ENCODE data around the gene EIF2A. TPM values are rescaled to one million over a fixed set of nuclear protein-coding genes. Genes with fewer than 3 reads are reported as not detected.

EIF2A gene
- total RNA-seq, 2 donors from 2014 or later = 71.9 to 141 TPM

DNA sequence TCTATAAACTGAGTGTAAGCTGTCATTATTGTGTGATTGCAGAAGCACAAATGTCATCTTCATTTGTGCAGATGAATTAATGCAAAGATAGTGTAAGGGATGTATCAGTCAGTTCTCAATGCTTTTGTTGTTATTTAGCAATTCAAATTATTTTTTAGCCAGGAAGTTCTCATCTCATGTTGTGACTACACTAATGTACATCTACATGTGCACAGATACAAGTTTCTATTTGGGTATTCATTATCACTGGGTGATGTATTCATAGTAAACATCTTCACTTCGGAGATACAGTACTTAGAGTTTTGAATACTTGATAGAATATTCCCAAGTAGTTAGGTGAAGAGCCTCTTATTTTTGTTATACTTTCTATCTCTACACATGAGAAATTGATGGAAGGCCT is 11.1 kb downstream of the EIF2A start:
- WGBS = 77% methylated on average over 1 of the region's 1 CpG

DNA sequence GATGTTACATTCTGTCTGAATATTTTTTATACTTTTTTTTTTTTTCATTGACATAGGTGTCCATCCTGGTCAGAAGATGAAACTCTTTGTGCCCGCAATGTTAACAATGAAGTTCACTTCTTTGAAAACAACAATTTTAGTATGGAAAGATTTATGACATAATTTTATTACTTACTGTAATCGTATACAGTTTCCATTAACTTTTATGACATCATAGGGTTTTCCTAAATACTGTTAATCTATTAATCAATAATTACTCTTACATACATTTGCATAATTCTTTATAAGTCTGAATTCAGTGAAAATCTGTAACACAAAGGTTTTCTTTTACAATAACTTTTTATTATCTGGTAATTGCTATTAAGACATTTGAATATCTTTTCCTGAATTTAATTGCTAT is 17.7 kb downstream of the EIF2A start:
- Histone ChIP-seq H3K36me3 (no peaks in the 10 kb centered on the region), H3K27ac (no peak overlapping the region), H3K4me1 (replicated peaks) (no peaks in the 10 kb centered on the region), H3K4me3 (no peak overlapping the region), H3K27me3 (replicated peaks; ENCODE audit: insufficient read depth) (no peaks in the 10 kb centered on the region), H3K9me3 (no peaks in the 10 kb centered on the region)
- 66% methylated on average over 2 of the region's 2 CpGs for WGBS
- TF ChIP-seq POLR2A (IDR thresholded peaks at IDR 0.05) (no peak), POLR2AphosphoS5 (IDR thresholded peaks at IDR 0.05) (no peak)
- TF ChIP-seq, protein P1, sequence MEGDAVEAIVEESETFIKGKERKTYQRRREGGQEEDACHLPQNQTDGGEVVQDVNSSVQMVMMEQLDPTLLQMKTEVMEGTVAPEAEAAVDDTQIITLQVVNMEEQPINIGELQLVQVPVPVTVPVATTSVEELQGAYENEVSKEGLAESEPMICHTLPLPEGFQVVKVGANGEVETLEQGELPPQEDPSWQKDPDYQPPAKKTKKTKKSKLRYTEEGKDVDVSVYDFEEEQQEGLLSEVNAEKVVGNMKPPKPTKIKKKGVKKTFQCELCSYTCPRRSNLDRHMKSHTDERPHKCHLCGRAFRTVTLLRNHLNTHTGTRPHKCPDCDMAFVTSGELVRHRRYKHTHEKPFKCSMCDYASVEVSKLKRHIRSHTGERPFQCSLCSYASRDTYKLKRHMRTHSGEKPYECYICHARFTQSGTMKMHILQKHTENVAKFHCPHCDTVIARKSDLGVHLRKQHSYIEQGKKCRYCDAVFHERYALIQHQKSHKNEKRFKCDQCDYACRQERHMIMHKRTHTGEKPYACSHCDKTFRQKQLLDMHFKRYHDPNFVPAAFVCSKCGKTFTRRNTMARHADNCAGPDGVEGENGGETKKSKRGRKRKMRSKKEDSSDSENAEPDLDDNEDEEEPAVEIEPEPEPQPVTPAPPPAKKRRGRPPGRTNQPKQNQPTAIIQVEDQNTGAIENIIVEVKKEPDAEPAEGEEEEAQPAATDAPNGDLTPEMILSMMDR (IDR thresholded peaks at IDR 0.05) = no peak
- intact Hi-C loops (cut with DNase I) = no loop called here
- no peak for DNase-seq (ENCODE audit: low spot score)

More for the DNA sequence above, 11.1 kb downstream of the EIF2A start:
- H3K9me3 ChIP-seq = no peaks in the 10 kb centered on the region
- DNase-seq (ENCODE audit: low spot score) = no peak
- H3K27me3 ChIP-seq (replicated peaks; ENCODE audit: insufficient read depth) = no peaks in the 10 kb centered on the region
- H3K36me3 ChIP-seq = peaks cover 0 to 4% of the 10 kb centered on the region in 2 donors
- no peaks in the 10 kb centered on the region for H3K4me1 ChIP-seq (replicated peaks)
- intact Hi-C loops (cut with DNase I) = no loop called here
- no peak overlapping the region for H3K4me3 ChIP-seq
- H3K27ac ChIP-seq = no peak overlapping the region
- TF ChIP-seq POLR2AphosphoS5 (IDR thresholded peaks at IDR 0.05) (no peak), POLR2A (IDR thresholded peaks at IDR 0.05) (no peak)
- TF ChIP-seq, protein P1 (IDR thresholded peaks at IDR 0.05) = no peak

DNA sequence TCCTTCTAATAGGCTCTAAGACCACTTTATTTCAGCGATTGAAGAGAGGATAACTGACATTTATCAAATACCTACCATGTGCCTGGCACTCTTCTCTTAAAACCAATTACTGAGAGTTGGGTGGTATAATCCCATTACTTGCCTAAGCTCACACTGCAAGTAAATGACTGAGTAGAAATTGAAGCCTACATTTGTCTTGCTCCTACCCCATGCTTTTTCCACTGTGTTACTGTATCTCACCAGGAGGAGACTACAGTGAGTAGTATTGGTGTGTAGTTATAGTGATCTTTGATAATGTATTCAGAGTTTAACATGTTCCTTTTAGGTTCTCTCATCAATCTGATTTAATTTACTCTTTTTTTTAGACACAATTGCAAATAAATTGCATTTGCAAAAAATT is 20.7 kb downstream of the EIF2A start:
- WGBS = 97% methylated on average over 1 of the region's 1 CpG
- TF ChIP-seq, protein P1 (IDR thresholded peaks at IDR 0.05) = no peak
- no peak for TF ChIP-seq POLR2AphosphoS5 (IDR thresholded peaks at IDR 0.05)
- TF ChIP-seq POLR2A (IDR thresholded peaks at IDR 0.05) = no peak
- no peak for DNase-seq (ENCODE audit: low spot score)
- intact Hi-C loops (cut with DNase I) = no loop called here
- no peaks in the 10 kb centered on the region for H3K36me3 ChIP-seq
- H3K27ac ChIP-seq = no peak overlapping the region
- no peaks in the 10 kb centered on the region for H3K9me3 ChIP-seq
- no peak overlapping the region for H3K4me3 ChIP-seq
- H3K4me1 ChIP-seq (replicated peaks) = no peaks in the 10 kb centered on the region
- H3K27me3 ChIP-seq (replicated peaks; ENCODE audit: insufficient read depth) = no peaks in the 10 kb centered on the region

DNA sequence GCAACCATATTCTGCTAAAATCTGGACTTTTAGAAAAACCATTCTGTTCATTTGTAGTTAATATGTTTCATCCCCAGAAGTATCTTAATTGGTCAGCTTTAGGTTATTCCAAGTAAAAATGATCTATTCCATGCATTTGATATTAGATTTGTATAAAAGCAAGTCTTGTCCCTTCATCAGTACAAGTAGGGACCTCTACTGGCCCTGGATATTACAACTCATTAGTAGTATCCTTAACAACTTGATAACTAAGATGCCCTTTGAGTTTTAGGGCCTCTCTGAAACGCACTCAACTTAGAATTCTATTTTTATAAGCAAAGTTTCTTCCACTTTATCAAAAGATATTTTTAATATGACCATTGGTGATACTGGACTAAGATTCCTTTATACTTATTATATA is 31.3 kb downstream of the EIF2A start:
- Histone ChIP-seq H3K36me3 (peaks cover 0 to 13% of the 10 kb centered on the region in 2 donors), H3K4me1 (replicated peaks) (no peaks in the 10 kb centered on the region), H3K27me3 (replicated peaks; ENCODE audit: insufficient read depth) (no peaks in the 10 kb centered on the region), H3K27ac (no peak overlapping the region), H3K9me3 (no peaks in the 10 kb centered on the region), H3K4me3 (no peak overlapping the region)
- TF ChIP-seq POLR2A (IDR thresholded peaks at IDR 0.05) (no peak), POLR2AphosphoS5 (IDR thresholded peaks at IDR 0.05) (no peak)
- TF ChIP-seq, protein P1 (IDR thresholded peaks at IDR 0.05) = no peak
- 86% methylated on average over 1 of the region's 1 CpG for WGBS
- intact Hi-C loops (cut with DNase I) = no loop called here
- DNase-seq (ENCODE audit: low spot score) = no peak

DNA sequence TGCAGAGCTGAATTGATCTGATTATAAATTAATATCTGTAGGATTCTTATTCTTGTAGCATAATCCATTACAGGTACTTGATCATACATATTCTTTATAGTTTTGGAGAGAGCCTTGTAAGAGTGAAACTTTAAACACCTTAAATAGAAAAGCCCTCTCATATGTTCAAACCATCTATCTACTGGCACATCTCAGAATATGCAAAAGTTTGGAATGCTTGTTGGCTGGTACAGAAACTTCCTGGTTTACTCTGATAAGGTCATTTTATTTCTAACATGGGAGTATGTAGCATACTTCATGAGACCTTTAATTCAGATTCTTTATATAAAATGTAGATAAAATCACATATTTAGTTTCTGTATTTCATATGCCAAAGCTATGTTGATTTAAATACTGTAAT is 34.6 kb downstream of the EIF2A start:
- DNase-seq (ENCODE audit: low spot score) = no peak
- intact Hi-C loops (cut with DNase I) = no loop called here
- peaks cover 0 to 16% of the 10 kb centered on the region in 2 donors for H3K36me3 ChIP-seq
- no peaks in the 10 kb centered on the region for H3K27me3 ChIP-seq (replicated peaks; ENCODE audit: insufficient read depth)
- no peaks in the 10 kb centered on the region for H3K9me3 ChIP-seq
- TF ChIP-seq, protein P1 (IDR thresholded peaks at IDR 0.05) = no peak
- TF ChIP-seq POLR2AphosphoS5 (IDR thresholded peaks at IDR 0.05) (no peak), POLR2A (IDR thresholded peaks at IDR 0.05) (no peak)
- H3K4me3 ChIP-seq = no peak overlapping the region
- H3K27ac ChIP-seq = no peak overlapping the region
- H3K4me1 ChIP-seq (replicated peaks) = no peaks in the 10 kb centered on the region
